ENCODE measurements around the gene CDH20.

CDH20 gene

DNA sequence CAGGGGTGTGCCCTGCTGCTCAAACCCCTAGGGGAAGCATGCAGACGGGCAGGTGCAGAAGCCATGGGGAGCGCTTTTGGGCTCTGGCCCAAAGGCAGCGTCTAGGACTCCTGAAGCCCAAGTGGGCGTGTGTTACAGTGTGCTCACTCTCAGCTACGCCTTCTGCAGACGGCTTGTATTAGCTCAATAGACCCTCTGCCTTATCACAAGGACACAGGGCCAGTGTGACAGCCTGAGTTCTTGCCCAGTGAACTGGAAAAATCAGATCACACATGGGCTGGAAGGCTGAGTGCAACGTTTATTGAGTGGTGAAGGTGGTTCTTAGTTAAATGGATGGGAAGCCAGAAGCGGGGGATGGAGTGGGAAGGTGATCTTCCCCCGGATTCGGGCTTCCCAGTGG lies 210.9 kb downstream of the CDH20 start:
- DNase-seq (no peak), ATAC-seq (replicated peaks) (no peak)
- H3K4me1 Mint-ChIP-seq, result no peaks in the 10 kb centered on the region
- H3K9me3 Mint-ChIP-seq, result no peaks in the 10 kb centered on the region
- peaks cover 3 to 11% of the 10 kb centered on the region in 2 donors for H3K27me3 Mint-ChIP-seq
- H3K36me3 Mint-ChIP-seq, result no peaks in the 10 kb centered on the region
- H3K27ac Mint-ChIP-seq, result no peak overlapping the region
- H3K4me3 Mint-ChIP-seq, result no peak overlapping the region

DNA sequence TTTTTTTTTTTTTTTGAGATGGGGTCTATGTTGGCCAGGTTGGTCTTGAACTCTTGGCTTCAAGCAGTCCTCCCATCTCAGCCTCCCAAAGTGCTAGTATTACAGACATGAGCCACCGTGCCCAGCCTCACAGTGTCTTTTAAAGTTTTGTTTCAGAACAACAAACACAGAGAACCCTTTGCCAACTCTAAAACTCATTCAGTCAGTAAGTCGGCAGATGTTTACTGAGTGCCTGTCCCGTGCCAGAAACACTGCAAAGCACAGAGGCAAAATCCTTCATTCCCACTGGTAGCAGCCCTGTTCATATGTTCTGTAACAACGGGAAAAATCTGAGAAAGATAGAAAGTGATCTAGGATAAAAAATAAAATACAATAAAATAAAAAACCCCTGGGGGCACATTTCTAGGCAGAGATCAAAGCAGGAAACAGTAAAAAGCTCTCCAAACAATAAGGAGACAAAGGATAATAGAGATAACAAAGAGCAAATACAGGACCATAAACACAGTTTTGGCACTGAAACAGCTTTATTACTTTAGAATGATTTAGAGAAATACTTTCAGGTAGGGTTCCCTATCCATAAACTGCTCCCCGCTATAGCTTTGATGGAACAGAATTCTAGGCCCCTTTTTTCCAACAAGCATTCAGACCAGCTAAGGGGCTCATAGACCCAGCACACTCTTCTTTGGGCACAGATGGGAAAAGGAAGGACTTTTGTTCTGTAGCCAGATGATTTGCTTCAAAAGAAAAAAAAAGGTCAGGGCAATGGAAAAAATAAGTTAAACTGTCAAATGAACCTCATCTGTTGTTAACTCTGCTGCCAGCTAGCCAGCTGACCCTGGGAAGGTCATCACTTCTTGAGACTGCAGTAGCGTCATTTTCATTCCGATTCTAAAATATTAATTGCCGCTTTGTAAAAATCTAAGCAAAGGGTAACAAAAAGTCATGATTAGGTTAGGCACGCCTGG lies 212.3 kb downstream of the CDH20 start:
- no peaks in the 10 kb centered on the region for H3K9me3 Mint-ChIP-seq
- ATAC-seq (replicated peaks), result no peak
- peaks cover 0 to 11% of the 10 kb centered on the region in 2 donors for H3K27me3 Mint-ChIP-seq
- H3K4me1 Mint-ChIP-seq, result no peaks in the 10 kb centered on the region
- no peak overlapping the region for H3K4me3 Mint-ChIP-seq
- H3K36me3 Mint-ChIP-seq, result no peaks in the 10 kb centered on the region
- no peak for DNase-seq
- no peak overlapping the region for H3K27ac Mint-ChIP-seq

DNA sequence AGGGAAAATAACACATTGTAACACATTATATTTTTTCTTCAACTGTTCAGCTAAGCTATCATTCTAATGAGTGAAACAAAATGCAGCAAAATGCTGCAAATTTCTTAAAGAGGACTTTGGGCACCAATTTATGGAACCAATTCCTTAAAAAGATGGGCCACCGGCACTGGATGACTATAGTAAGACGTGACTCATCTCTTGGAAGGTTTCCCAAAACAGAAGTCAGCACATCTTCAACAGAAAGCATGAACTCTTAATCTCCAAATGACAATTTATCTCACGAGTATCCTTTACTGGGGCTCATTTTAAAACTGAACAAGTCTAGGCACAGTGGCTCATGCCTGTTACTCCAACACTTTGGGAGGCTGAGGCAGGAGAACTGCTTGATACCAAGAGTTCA lies 213.4 kb downstream of the CDH20 start:
- H3K4me1 Mint-ChIP-seq, result no peaks in the 10 kb centered on the region
- no peaks in the 10 kb centered on the region for H3K9me3 Mint-ChIP-seq
- H3K4me3 Mint-ChIP-seq, result no peak overlapping the region
- DNase-seq (no peak), ATAC-seq (replicated peaks) (no peak)
- no peaks in the 10 kb centered on the region for H3K36me3 Mint-ChIP-seq
- H3K27ac Mint-ChIP-seq, result no peak overlapping the region
- H3K27me3 Mint-ChIP-seq, result peaks cover 0 to 11% of the 10 kb centered on the region in 2 donors

DNA sequence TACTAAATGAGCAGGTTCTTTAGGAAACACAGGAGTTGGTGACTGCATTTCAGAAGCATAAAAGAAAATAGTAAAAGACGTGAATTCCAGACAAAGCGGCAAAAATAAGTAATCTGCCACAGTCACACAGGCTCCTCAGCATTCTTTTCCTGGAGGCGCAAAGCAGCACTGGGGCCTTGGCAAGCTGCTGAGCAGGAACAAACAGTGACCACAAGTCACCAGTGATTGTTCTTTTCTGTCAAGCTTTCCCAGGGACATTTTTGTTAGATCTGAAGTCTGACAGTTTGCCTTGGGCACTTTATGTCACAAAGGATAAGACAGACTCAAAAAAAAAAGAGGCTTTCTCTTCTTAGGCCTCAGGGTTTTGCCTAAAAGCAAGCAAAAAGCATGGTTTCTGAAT lies 216.2 kb downstream of the CDH20 start:
- peaks cover 7 to 10% of the 10 kb centered on the region in 2 donors for H3K27me3 Mint-ChIP-seq
- H3K36me3 Mint-ChIP-seq, result no peaks in the 10 kb centered on the region
- no peak overlapping the region for H3K27ac Mint-ChIP-seq
- no peak for DNase-seq
- peaks cover 0 to 3% of the 10 kb centered on the region in 2 donors for H3K4me1 Mint-ChIP-seq
- H3K9me3 Mint-ChIP-seq, result no peaks in the 10 kb centered on the region
- ATAC-seq (replicated peaks), result no peak
- no peak overlapping the region for H3K4me3 Mint-ChIP-seq

DNA sequence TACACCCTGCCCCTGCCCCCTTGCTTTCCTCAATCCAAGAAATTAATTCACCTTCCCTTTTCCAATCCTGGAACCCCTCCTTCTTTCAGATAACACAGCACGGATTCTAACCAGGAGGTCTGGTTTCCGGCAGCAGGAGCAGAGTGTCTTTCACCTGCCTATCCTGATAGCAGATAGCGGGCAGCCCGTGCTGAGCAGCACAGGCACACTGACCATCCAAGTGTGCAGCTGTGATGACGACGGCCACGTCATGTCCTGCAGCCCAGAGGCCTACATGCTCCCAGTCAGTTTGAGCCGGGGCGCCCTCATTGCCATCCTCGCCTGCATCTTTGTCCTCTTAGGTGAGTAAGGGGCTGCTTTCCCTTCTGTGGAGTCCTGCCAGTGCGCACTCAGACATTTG lies 216.7 kb downstream of the CDH20 start:
- Mint-ChIP-seq H3K36me3 (no peaks in the 10 kb centered on the region), H3K4me3 (no peak overlapping the region), H3K9me3 (no peaks in the 10 kb centered on the region), H3K27ac (no peak overlapping the region), H3K4me1 (peaks cover 0 to 3% of the 10 kb centered on the region in 2 donors), H3K27me3 (peaks cover 8 to 10% of the 10 kb centered on the region in 2 donors)
- ATAC-seq (replicated peaks) (no peak), DNase-seq (no peak)

DNA sequence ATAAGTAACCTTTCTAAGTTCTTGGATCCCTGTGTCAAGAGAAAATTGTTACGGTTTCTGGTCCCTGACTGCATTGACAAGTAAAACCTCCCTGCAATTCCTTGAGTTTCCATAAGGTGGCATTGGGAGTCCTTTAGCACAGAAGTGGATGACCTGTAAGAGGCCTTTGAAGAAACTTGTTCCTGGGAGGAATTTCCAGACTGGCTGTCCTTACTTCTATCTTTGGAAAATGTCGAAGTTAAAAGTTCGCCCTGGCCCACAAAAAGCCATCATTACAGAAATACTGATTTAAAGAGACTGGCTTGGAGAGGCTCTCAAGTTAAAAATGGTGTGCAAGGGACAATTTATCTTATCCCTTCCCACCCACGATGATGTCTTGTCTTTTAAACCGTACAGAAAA lies 218.4 kb downstream of the CDH20 start:
- Mint-ChIP-seq H3K27ac (no peak overlapping the region), H3K9me3 (no peaks in the 10 kb centered on the region), H3K4me1 (peaks cover 0 to 3% of the 10 kb centered on the region in 2 donors), H3K4me3 (no peak overlapping the region), H3K27me3 (peaks cover 8 to 10% of the 10 kb centered on the region in 2 donors), H3K36me3 (no peaks in the 10 kb centered on the region)
- ATAC-seq (replicated peaks) (peak; percentile 39 to 43), DNase-seq (no peak)

DNA sequence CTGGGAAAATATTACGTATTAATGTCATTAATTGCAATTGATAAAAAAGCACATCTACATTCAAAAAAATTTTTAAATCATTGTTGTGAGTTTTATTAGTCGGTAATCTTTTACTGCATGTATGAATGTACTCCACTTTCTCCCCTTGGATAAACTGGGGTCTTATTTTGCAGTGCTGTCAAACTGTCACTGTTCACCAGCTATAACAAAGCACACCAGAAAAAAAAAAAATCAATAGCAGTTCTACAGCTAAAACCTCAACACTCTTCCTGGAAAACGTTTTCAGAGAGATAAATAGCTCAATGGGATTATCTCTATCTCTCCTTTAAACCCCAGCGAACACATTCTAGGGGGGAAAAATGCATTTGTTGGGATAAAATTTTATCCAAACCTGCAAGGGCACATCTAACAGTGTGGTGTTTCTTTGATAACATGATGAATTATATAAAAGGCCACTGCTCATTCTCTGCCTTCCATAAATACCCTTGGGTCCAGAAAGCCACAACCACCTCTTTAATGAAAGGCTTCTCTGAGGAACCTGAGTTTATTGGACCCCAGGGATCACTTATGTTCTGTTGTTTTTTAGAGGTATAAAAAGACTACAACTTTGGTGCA lies 219.9 kb downstream of the CDH20 start:
- Mint-ChIP-seq H3K27me3 (peaks cover 8 to 10% of the 10 kb centered on the region in 2 donors), H3K4me1 (peaks cover 0 to 3% of the 10 kb centered on the region in 2 donors), H3K27ac (no peak overlapping the region), H3K4me3 (no peak overlapping the region), H3K9me3 (no peaks in the 10 kb centered on the region), H3K36me3 (no peaks in the 10 kb centered on the region)
- ATAC-seq (replicated peaks), result no peak
- no peak for DNase-seq

DNA sequence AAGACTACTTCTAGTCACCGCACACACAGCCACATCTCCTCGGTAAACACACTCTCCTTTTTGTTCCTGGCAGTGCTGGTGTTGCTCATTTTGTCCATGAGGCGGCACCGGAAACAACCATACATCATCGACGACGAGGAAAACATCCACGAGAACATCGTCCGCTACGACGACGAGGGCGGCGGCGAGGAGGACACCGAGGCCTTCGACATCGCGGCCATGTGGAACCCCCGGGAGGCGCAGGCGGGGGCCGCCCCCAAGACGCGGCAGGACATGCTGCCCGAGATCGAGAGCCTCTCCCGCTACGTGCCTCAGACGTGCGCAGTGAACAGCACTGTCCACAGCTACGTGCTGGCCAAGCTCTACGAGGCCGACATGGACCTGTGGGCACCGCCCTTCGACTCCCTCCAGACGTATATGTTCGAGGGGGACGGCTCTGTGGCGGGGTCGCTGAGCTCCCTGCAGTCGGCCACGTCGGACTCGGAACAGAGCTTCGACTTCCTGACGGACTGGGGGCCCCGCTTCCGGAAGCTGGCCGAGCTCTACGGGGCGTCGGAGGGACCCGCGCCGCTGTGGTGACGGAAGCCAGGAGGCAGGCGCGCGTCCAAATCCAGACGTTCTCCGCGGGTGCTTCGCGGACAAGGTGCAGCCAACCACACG lies 221.0 kb downstream of the CDH20 start:
- H3K4me1 Mint-ChIP-seq, result peaks cover 0 to 3% of the 10 kb centered on the region in 2 donors
- H3K27ac Mint-ChIP-seq, result peak overlapping the region; percentile 80

DNA sequence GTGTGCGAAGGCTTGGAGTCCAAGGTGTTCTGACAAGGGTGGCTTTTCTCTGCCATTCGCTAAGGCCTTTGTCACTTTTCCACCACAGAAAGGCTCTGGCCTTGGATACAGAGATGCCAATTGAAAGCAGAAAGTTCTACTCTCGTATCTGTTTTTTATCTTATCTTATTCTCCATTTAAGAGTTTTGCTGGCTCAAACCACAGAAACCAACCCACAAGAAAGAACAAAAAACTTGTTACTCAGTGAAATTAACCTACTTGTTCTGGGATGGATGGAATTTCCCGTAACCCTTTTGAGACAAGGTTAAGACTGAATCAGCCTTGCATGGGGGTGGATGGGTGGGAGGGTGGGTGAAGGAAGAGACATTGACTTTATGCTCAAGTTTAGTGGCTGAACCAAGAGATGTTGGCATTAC lies 221.7 kb downstream of the CDH20 start:
- ATAC-seq (replicated peaks), result no peak
- no peak for DNase-seq
- peaks cover 0 to 3% of the 10 kb centered on the region in 2 donors for H3K4me1 Mint-ChIP-seq
- H3K27ac Mint-ChIP-seq, result no peak overlapping the region
- peak overlapping the region; percentile 76 to 79 for H3K4me3 Mint-ChIP-seq
- H3K27me3 Mint-ChIP-seq, result peaks cover 8 to 10% of the 10 kb centered on the region in 2 donors
- no peaks in the 10 kb centered on the region for H3K36me3 Mint-ChIP-seq
- H3K9me3 Mint-ChIP-seq, result no peaks in the 10 kb centered on the region

More for the DNA sequence above, 221.0 kb downstream of the CDH20 start:
- H3K36me3 Mint-ChIP-seq, result no peaks in the 10 kb centered on the region
- ATAC-seq (replicated peaks), result peak; percentile 77
- H3K9me3 Mint-ChIP-seq, result no peaks in the 10 kb centered on the region
- H3K27me3 Mint-ChIP-seq, result peaks cover 8 to 10% of the 10 kb centered on the region in 2 donors
- DNase-seq, result peak; percentile 8
- peak overlapping the region; percentile 76 to 79 for H3K4me3 Mint-ChIP-seq

DNA sequence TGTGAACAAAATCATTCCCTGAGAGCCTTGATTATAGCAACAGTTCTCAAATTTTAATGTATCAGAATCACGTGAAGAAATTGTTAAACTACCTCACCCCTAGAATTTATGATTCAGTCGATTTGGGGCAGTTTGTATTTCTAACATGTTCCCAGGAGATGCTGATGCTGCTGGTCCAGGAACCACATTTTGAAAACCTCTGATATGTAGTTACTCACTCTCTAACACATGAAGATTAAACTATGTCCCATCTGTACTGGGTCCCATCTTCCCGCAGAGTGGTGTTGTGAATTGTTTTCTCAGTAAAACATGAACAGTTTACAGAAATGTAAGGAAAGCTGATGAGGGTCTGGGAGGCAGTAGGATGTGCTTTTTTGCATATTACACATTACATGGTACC lies 223.1 kb downstream of the CDH20 start:
- no peak for DNase-seq
- Mint-ChIP-seq H3K4me1 (peaks cover 0 to 3% of the 10 kb centered on the region in 2 donors), H3K36me3 (no peaks in the 10 kb centered on the region), H3K4me3 (no peak overlapping the region), H3K27ac (no peak overlapping the region), H3K27me3 (peaks cover 8 to 10% of the 10 kb centered on the region in 2 donors), H3K9me3 (no peaks in the 10 kb centered on the region)
- ATAC-seq (replicated peaks), result no peak

DNA sequence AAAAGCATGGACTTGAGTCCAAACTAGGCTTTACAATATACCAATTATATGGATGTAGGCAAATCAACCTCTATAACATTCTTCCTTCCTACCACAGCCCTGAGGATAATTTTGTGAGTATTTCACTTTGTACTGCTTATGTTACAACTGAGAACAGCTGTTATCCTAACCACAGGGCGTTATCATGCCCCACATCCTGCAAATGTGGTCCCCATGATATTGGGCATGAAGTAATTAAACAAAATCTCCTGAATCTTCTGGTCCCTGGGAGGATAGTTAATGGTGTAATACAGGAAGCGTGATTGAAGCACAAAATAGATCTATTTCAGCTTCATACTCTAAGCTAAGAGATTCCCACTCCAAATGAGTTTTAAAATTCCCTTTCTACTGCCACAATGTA lies 223.6 kb downstream of the CDH20 start:
- Mint-ChIP-seq H3K36me3 (no peaks in the 10 kb centered on the region), H3K4me1 (peaks cover 0 to 3% of the 10 kb centered on the region in 2 donors), H3K27ac (no peak overlapping the region), H3K4me3 (no peak overlapping the region), H3K9me3 (no peaks in the 10 kb centered on the region), H3K27me3 (peaks cover 8 to 10% of the 10 kb centered on the region in 2 donors)
- no peak for DNase-seq
- no peak for ATAC-seq (replicated peaks)

DNA sequence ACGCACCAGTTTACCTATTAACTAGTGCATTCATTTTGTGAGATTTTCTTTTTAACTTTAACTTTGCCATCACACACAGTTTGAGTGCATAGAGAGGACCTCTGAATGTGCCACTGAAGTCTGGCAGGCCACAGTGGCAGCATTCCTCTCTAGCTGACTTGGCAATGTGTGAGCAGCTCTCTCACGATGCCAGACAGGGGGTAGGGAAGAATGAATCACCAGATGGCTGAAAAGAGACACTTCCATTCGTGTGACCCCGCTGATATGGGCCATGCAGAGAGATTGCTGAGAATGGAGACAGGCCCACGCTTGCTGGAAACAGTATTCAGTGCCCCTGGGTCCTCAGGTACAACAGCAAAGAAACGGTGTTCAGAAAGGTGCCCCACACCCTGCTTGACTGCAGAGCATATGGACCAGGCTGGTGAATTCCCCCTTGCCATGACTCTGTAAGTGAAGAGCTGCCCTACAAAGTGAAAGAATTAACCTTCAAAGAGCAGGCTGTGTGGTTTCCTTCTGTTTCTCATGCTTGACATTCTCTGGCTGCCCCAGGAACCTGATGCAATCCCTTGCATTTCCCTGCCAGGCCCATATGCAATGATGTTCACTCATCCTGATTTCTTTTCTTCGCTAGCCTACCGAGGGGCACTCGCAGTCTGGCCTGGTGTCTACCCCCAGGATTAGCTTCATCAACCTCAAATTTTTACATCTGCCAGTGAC lies 236.1 kb downstream of the CDH20 start:
- Mint-ChIP-seq H3K36me3 (no peaks in the 10 kb centered on the region), H3K27ac (no peak overlapping the region), H3K4me1 (no peaks in the 10 kb centered on the region), H3K4me3 (no peak overlapping the region), H3K9me3 (peaks cover 11 to 17% of the 10 kb centered on the region in 2 donors), H3K27me3 (peaks cover 16 to 23% of the 10 kb centered on the region in 2 donors)
- no peak for DNase-seq
- ATAC-seq (replicated peaks), result no peak

DNA sequence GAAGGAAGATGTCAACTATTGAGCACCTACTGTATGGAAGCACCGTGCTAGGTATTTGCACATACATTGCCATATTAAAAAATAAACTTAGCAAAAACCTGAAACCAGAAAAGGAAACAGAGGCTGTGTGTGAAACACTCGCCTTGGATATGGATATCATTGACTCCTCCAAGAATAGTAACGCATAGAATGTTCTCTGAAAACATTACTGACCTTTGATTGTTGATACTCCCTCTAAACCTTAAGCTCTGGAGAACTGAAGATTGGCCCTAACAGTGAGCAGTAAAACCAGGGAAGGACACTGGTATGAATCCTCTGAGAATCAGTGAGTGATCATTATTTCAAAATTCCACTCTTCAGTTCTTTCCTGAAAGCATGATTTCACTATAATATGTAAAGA lies 236.8 kb downstream of the CDH20 start:
- ATAC-seq (replicated peaks), result no peak
- no peak overlapping the region for H3K4me3 Mint-ChIP-seq
- H3K27me3 Mint-ChIP-seq, result peaks cover 17 to 26% of the 10 kb centered on the region in 2 donors
- peaks cover 11 to 17% of the 10 kb centered on the region in 2 donors for H3K9me3 Mint-ChIP-seq
- DNase-seq, result no peak
- no peak overlapping the region for H3K27ac Mint-ChIP-seq
- no peaks in the 10 kb centered on the region for H3K4me1 Mint-ChIP-seq
- no peaks in the 10 kb centered on the region for H3K36me3 Mint-ChIP-seq
